ENCODE measurements around the gene ATF1. TPM values are rescaled to one million over a fixed set of nuclear protein-coding genes. Genes with fewer than 3 reads are reported as not detected.
A peak's percentile ranks its signal among the peaks of the same experiment; 100 is the strongest.
"Not testable (repeated sequence)": the region's sequence is repeated elsewhere in the genome, so short reads cannot be mapped to it uniquely, and the experiment has no call there.

ATF1 gene
- total and polyA plus RNA-seq, 12 donors = 4.2 to 31.9 (median 23.9) TPM

- WGBS, 2 donors = 45 to 51% methylated on average over 2 of the region's 2 CpGs
- TF ChIP-seq CTCF (IDR thresholded peaks at IDR 0.05) = no peak
- DNase-seq (no peak), ATAC-seq (peak in 1 of 8 donors; percentile 50)
- no peaks in the 10 kb centered on the region for H3K36me3 ChIP-seq
- peaks cover 0 to 3% (median 0%) of the 10 kb centered on the region in 7 donors for H3K27me3 ChIP-seq
- no peak overlapping the region for H3K27ac ChIP-seq
- no peak overlapping the region for H3K4me3 ChIP-seq
- H3K9me3 ChIP-seq = peaks cover 0 to 10% (median 0%) of the 10 kb centered on the region in 11 donors
- intact Hi-C loops (cut with DNase I) = loop anchor here in 1 of 10 donors (10.0 kb wide), 1 partner anchor 116 kb away; no protein-coding TSS in a partner anchor
- peaks cover 0 to 6% (median 0%) of the 10 kb centered on the region in 9 donors for H3K4me1 ChIP-seq
Observed at GRCh38 chr12:50848963-50849362, 85.1 kb downstream of the ATF1 start.

- not testable (repeated sequence) for DNase-seq, H3K27me3 ChIP-seq, H3K36me3 ChIP-seq, H3K27ac ChIP-seq, H3K4me1 ChIP-seq, ATAC-seq, H3K4me3 ChIP-seq
- WGBS, 2 donors = 94 to 95% methylated on average over 1 of the region's 1 CpG
- peaks cover 0 to 22% (median 0%) of the 10 kb centered on the region in 11 donors for H3K9me3 ChIP-seq
- intact Hi-C loops (cut with DNase I) = loop anchor here in 1 of 10 donors (10.0 kb wide), 1 partner anchor 50 kb away; no protein-coding TSS in a partner anchor
Observed at GRCh38 chr12:50855218-50855617, 91.3 kb downstream of the ATF1 start.

GRCh38 chr12:50855679-50856078 is 91.8 kb downstream of the ATF1 start:
- not testable (repeated sequence) for H3K4me1 ChIP-seq, ATAC-seq, H3K27ac ChIP-seq, H3K4me3 ChIP-seq, DNase-seq, H3K27me3 ChIP-seq, H3K36me3 ChIP-seq
- intact Hi-C loops (cut with DNase I) = loop anchor here in 1 of 10 donors (10.0 kb wide), 1 partner anchor 49 kb away; no protein-coding TSS in a partner anchor
- H3K9me3 ChIP-seq = peaks cover 0 to 22% (median 0%) of the 10 kb centered on the region in 11 donors
- 88 to 90% methylated on average over 2 of the region's 2 CpGs for WGBS, 2 donors

- no peak for TF ChIP-seq CTCF (IDR thresholded peaks at IDR 0.05)
- H3K27ac ChIP-seq = no peak overlapping the region
- intact Hi-C loops (cut with DNase I) = loop anchor here in 1 of 10 donors (10.0 kb wide), 1 partner anchor 45 kb away; no protein-coding TSS in a partner anchor
Observed at GRCh38 chr12:50859621-50860310, 95.9 kb downstream of the ATF1 start.

GRCh38 chr12:50862316-50862715 is 98.4 kb downstream of the ATF1 start:
- no peak overlapping the region for H3K27ac ChIP-seq
- no peak overlapping the region for H3K4me3 ChIP-seq
- no peak for TF ChIP-seq CTCF (IDR thresholded peaks at IDR 0.05)
- WGBS, 2 donors = 86 to 90% methylated on average over 6 of the region's 6 CpGs
- ATAC-seq = no peak
- intact Hi-C loops (cut with DNase I) = no loop called here
- H3K4me1 ChIP-seq = no peaks in the 10 kb centered on the region
- H3K27me3 ChIP-seq = no peaks in the 10 kb centered on the region
- no peak for DNase-seq
- H3K9me3 ChIP-seq = peaks cover 0 to 13% (median 6%) of the 10 kb centered on the region in 11 donors
- H3K36me3 ChIP-seq = no peaks in the 10 kb centered on the region

More at GRCh38 chr12:50859621-50860310, 95.9 kb downstream of the ATF1 start:
- Histone ChIP-seq H3K36me3 (no peaks in the 10 kb centered on the region), H3K9me3 (peaks cover 0 to 12% (median 0%) of the 10 kb centered on the region in 11 donors), H3K27me3 (no peaks in the 10 kb centered on the region), H3K4me3 (no peak overlapping the region), H3K4me1 (no peaks in the 10 kb centered on the region)
- ATAC-seq (no peak), DNase-seq (no peak)
- 73 to 76% methylated on average over 4 of the region's 4 CpGs for WGBS, 2 donors

Measured in heart right ventricle (tissue), 16 donors.